B cell (primary cell): ENCODE measurements around the gene MGAT1. TPM values are rescaled to one million over a fixed set of nuclear protein-coding genes. Genes with fewer than 3 reads are reported as not detected.

Experiments
- ATAC-seq: fragments of 200-7000 bp; cut with Tn5 transposase; one replicate; pipeline ENCODE4 v1.10.0; 2021; ENCODE audit warnings: low read depth, mild to moderate bottlenecking, moderate number of reproducible peaks, moderate library complexity
- CTCF ChIA-PET: fragments of 350-600 bp; sonication (Branson Sonifier 250); formaldehyde crosslinking; loops from one replicate; lab custom pipeline; 2021; ENCODE audit warnings: antibody characterized with exemption, inconsistent platforms; lab: Charles Lee
- POLR2A ChIA-PET: fragments of 350-600 bp; sonication (Branson Sonifier 250); formaldehyde crosslinking; loops from one replicate; lab custom pipeline; 2021; ENCODE audit warnings: antibody characterized with exemption; lab: Charles Lee
- DNase-seq: peaks from one replicate; pipeline ENCODE4 v3.0.0; 2013
- H2AFZ ChIP-seq: 2 replicates; pipeline ENCODE4 v1.6.1; 2012; ENCODE audit warnings: mild to moderate bottlenecking, low read depth, low read length; ENCODE audit not compliant: insufficient read depth, poor library complexity, severe bottlenecking
- H3K27ac ChIP-seq, 2 donors: 1 replicate in 1 of 2; 2 replicates in 1 of 2; pipeline ENCODE4 v1.5.1; 2012 to 2013; ENCODE audit warnings: low read length in 2 of 2, mild to moderate bottlenecking in 2 of 2, moderate library complexity in 1 of 2
- H3K27me3 ChIP-seq, 4 experiments: fragments of 200-600 bp in 1 of 4; sonication (generic) in 1 of 4; replicated peaks in 1 of 4; 1 replicate in 2 of 4; 2 replicates in 2 of 4; pipeline versions ENCODE4 v1.6.1 to v1.7.0; 2013 to 2016; ENCODE audit warnings: low read length in 3 of 4, mild to moderate bottlenecking in 2 of 4, mixed read lengths in 1 of 4, moderate library complexity in 1 of 4; ENCODE audit not compliant: insufficient read depth in 4 of 4, control insufficient read depth in 3 of 4; ENCODE audit errors: control extremely low read depth in 1 of 4
- H3K36me3 ChIP-seq, 2 experiments: replicated peaks in 1 of 2; 1 replicate in 1 of 2; 2 replicates in 1 of 2; pipeline versions ENCODE4 v1.6.1 to v1.7.1; 2013; ENCODE audit warnings: low read length in 1 of 2; ENCODE audit not compliant: insufficient read depth in 2 of 2, control insufficient read depth in 1 of 2; ENCODE audit errors: control extremely low read depth in 1 of 2, extremely low read depth in 1 of 2
- H3K4me1 ChIP-seq, 2 donors: fragments of 200-600 bp in 1 of 2; sonication (generic) in 1 of 2; 1 replicate in 1 of 2; 2 replicates in 1 of 2; pipeline versions ENCODE4 v1.5.1 to v1.6.1; 2013 to 2017; ENCODE audit warnings: low read length in 2 of 2; ENCODE audit not compliant: control insufficient read depth in 2 of 2, insufficient read depth in 2 of 2
- H3K4me2 ChIP-seq: replicated peaks from 2 replicates; pipeline ENCODE3; 2012; ENCODE audit warnings: mild to moderate bottlenecking, low read depth, low read length; ENCODE audit not compliant: poor library complexity, severe bottlenecking
- H3K4me3 ChIP-seq, 5 experiments: fragments of 200-600 bp in 1 of 5; sonication (generic) in 1 of 5; 1 replicate in 3 of 5; 2 replicates in 2 of 5; pipeline versions ENCODE4 v1.5.1 to v1.7.0; 2011 to 2016; ENCODE audit warnings: low read length in 4 of 5, mild to moderate bottlenecking in 4 of 5, low read depth in 2 of 5, control low read depth in 1 of 5, moderate library complexity in 1 of 5; ENCODE audit not compliant: insufficient read depth in 1 of 5; ENCODE audit errors: control extremely low read depth in 1 of 5, extremely low read depth in 1 of 5
- H3K79me2 ChIP-seq: fragments of 200-600 bp; sonication (generic); one replicate; pipeline ENCODE4 v1.6.0; 2016; ENCODE audit warnings: low read length; ENCODE audit not compliant: control insufficient read depth, insufficient read depth
- H3K9ac ChIP-seq: fragments of 200-600 bp; sonication (generic); 2 replicates; pipeline ENCODE4 v1.6.1; 2017; ENCODE audit warnings: mild to moderate bottlenecking, low read length, moderate library complexity
- H3K9me3 ChIP-seq, 3 donors: one replicate each; pipeline versions ENCODE4 v1.6.1 to v1.7.1; 2013; ENCODE audit warnings: low read length in 2 of 3; ENCODE audit not compliant: control insufficient read depth in 2 of 3, insufficient read depth in 1 of 3; ENCODE audit errors: control extremely low read depth in 1 of 3
- H4K20me1 ChIP-seq: 2 replicates; pipeline ENCODE4 v1.6.0; 2012; ENCODE audit warnings: mild to moderate bottlenecking, low read length; ENCODE audit not compliant: insufficient read depth, control insufficient read depth, poor library complexity, severe bottlenecking
- H3K27ac Mint-ChIP-seq: one replicate; pipeline ENCODE4 v1.8.0; 2021; ENCODE audit warnings: mixed read lengths
- H3K27me3 Mint-ChIP-seq: one replicate; pipeline ENCODE4 v1.8.0; 2021; ENCODE audit warnings: mixed read lengths
- H3K4me1 Mint-ChIP-seq: one replicate; pipeline ENCODE4 v1.8.0; 2021; ENCODE audit warnings: mixed read lengths
- H3K4me3 Mint-ChIP-seq: one replicate; pipeline ENCODE4 v1.8.0; 2021; ENCODE audit warnings: mixed read lengths
- H3K9me3 Mint-ChIP-seq: one replicate; pipeline ENCODE4 v1.8.0; 2022; ENCODE audit warnings: mixed read lengths; ENCODE audit not compliant: insufficient read depth
- WGBS: methylation state at CpG from one replicate; pipeline ENCODE4 v1.1.5; 2013; ENCODE audit warnings: missing lambda C conversion rate; ENCODE audit not compliant: insufficient coverage; 5-methylcytosine and 5-hydroxymethylcytosine counted together
- intact Hi-C: fragments of 100-400 bp; cut with micrococcal nuclease; formaldehyde crosslinking; loops from one replicate; pipeline ENCODE4 v1.10.0; 2022
- polyA plus RNA-seq: library from polyadenylated mRNA; depleted of rRNA; stranded (reverse); fragments of >200 nt; gene quantifications from 2 replicates; pipeline ENCODE4 v1.2.3, GENCODE V29; 2012
- total RNA-seq, 2 donors: library from RNA; stranded (reverse); fragments of 120-200 nt in 1 of 2; gene quantifications; 1 replicate in 1 of 2; 2 replicates in 1 of 2; pipeline versions ENCODE4 v1.2.3 to v1.2.4, GENCODE V29; 2013 to 2022
- TF ChIP-seq, protein P1 (sequence below): fragments of 200-600 bp; IDR thresholded peaks from one replicate; pipeline ENCODE4 v1.8.0; 2022; ENCODE audit warnings: antibody characterized with exemption, mild to moderate bottlenecking

MGAT1 gene
- total and polyA plus RNA-seq, 2 donors (not counting 1 experiment from before 2014, with no cell fraction given), result 81.2 to 140 TPM

GRCh38 chr5:180825768-180826525 lies 23.3 kb upstream of the MGAT1 start:
- TF ChIP-seq, protein P1, sequence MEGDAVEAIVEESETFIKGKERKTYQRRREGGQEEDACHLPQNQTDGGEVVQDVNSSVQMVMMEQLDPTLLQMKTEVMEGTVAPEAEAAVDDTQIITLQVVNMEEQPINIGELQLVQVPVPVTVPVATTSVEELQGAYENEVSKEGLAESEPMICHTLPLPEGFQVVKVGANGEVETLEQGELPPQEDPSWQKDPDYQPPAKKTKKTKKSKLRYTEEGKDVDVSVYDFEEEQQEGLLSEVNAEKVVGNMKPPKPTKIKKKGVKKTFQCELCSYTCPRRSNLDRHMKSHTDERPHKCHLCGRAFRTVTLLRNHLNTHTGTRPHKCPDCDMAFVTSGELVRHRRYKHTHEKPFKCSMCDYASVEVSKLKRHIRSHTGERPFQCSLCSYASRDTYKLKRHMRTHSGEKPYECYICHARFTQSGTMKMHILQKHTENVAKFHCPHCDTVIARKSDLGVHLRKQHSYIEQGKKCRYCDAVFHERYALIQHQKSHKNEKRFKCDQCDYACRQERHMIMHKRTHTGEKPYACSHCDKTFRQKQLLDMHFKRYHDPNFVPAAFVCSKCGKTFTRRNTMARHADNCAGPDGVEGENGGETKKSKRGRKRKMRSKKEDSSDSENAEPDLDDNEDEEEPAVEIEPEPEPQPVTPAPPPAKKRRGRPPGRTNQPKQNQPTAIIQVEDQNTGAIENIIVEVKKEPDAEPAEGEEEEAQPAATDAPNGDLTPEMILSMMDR, result no peak
- Histone ChIP-seq H3K27ac (no peak overlapping the region), H3K36me3 (peaks cover 0 to 5% of the 10 kb centered on the region in 2 experiments), H3K4me2 (no peak overlapping the region), H3K9ac (no peak overlapping the region), H3K79me2 (peaks cover 18% of the 10 kb centered on the region), H3K4me1 (peaks cover 22% of the 10 kb centered on the region in 2 donors), H3K9me3 (peaks cover 0 to 6% (median 0%) of the 10 kb centered on the region in 3 donors), H4K20me1 (no peaks in the 10 kb centered on the region), H3K4me3 (no peak overlapping the region), H2AFZ (no peak overlapping the region), H3K27me3 (no peaks in the 10 kb centered on the region)
- CTCF ChIA-PET, result interaction anchor here (1.5 to 2.3 kb wide), 2 partner anchors 25 to 41 kb away, joined by 3 to 6 read pairs; no protein-coding TSS in a partner anchor
- POLR2A ChIA-PET, result interaction anchor here (1.1 kb wide), 1 partner anchor 15 kb away, joined by 6 read pairs; no protein-coding TSS in a partner anchor
- H3K27me3 Mint-ChIP-seq, result no peaks in the 10 kb centered on the region
- H3K4me1 Mint-ChIP-seq, result peaks cover 29% of the 10 kb centered on the region
- ATAC-seq (no peak), DNase-seq (no peak)
- H3K9me3 Mint-ChIP-seq, result no peaks in the 10 kb centered on the region
- H3K4me3 Mint-ChIP-seq, result no peak overlapping the region
- intact Hi-C loops, result no loop called here
- no peak overlapping the region for H3K27ac Mint-ChIP-seq
- WGBS, result 100% methylated on average over 2 of the region's 3 CpGs
